GM19463 (cell line): ENCODE data around the gene PCBP3.
"Not testable (repeated sequence)": the region's sequence is repeated elsewhere in the genome, so short reads cannot be mapped to it uniquely, and the experiment has no call there.

ENCODE experiments used
- ATAC-seq: cut with Tn5 transposase; IDR thresholded peaks from one replicate; pipeline ENCODE4 v1.9.1; 2021; ENCODE audit warnings: mild to moderate bottlenecking, moderate library complexity; ENCODE audit not compliant: unreplicated experiment

PCBP3 gene

DNA sequence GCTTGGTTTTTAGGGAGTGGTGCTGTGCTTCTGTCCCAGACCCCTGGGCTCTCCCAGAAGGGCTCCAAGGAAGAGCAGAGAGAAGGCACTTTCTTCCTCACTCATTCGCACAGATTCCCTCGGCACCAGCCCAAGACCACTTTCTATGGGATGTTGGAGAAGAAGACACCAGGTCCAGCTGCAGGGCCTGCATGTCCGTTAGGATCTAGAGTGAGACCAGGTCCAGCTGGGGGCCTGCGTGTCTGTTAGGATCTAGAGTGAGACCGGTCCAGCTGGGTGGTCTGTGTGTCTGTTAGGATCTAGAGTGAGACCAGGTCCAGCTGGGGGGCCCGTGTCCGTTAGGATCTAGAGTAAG is 30.9 kb upstream of the PCBP3 start:
- ATAC-seq: not testable (repeated sequence)

DNA sequence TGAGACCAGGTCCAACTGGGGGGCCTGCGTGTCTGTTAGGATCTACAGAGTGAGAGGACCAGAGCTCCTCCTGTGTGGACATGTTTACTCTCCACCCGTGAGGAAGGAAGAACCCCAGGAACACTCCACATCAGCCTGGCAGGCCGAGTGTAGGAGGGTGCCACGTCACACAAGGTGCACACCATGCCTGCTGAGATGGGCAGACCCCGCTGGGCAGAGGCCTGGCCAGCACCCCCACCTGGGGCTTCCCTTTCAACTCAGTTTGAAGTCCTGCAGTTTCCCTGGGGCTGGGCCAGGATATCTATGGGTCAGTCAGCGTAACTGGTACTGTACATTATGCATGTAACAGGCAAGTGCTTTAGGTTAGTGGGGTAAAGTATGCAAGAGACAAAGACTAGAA is 30.1 kb upstream of the PCBP3 start:
- ATAC-seq: no peak

DNA sequence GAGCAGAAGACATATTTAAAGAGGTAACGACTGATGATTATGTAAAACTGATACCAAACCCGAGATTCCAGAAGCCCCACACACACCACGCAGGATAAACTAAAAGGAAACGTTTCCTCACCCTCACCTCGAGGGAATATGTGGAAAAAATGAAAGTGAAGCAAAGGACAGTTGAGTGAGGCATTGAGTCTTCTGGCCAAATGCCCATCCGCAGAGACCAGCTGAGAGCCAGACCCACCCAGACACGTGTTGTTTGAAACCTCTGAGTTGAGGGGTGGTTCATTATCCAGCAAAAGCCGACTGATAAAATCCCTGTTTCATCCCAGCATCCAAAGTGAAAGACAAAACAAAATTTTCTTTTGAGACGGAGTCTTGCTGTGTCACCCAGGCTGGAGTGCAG is 29.6 kb upstream of the PCBP3 start:
- ATAC-seq: no peak

DNA sequence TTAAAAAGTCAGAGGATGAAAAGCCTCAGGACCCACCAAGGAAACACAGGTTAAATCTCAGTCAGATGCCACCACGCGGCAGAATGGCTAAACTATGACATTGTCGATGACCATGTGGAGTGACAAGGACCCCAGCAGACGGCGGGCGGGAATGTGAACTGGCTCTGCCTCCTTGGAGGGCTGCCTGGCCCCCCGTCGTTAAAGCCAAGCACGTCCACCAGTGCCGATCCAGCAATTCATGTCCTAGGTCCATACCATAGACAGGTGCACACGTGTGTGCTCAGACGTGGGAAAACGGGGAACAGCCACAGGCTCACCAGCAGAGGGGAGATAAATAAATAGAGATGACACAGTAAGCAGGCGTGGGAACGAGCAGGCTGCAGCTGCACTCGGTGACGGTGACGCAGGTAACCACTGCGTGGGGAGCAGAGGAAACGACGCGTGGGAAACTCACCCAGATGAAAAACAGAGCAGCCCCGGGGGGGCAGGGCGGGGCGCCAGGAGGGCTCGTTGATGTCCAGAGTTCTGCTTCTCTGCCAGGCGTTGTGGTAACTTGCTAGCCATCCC is 28.3 kb upstream of the PCBP3 start:
- no peak for ATAC-seq

DNA sequence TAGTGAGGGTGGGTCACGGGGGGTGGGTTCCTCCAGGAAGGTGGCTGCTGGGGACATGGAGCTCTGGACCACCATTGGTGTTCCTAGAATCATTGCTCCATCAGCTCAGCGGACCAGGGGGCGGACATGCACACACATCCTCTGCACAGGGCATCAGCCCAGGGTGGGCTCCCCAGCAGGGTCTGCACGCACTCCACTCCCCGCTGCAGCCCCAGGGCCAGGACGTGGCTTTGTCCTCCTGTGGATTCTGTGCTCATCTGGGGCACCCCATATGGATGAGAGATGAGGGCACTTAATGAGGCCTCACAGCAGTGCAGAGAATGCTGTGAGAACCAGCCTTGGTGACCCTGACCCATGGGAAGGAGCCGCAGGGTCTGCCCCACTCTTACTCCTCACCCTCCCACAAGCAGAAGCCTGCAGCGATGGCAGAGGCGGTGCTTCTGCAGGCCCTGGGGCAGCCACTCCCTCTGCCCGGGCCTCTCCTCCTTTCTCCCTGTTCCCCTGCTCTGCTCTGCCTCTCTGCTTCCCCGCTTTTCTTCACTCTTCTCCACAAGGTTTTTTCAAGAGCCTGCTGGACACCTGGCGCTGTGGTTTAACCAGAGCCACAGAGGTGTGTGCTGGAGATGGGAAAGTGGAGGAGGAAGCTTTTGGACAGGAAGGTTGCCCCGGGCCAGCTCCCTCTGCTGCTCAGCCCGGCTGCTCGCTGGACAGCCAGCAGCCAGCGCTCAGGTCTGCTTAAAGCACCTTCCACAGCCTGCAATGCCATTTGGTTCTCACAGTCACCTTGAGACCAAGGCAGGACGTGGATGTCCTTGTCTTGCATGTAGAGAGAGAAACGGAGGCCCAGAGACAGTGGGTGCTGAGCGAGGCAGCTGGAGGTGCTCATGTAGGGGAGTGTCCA is 26.3 kb upstream of the PCBP3 start:
- no peak for ATAC-seq

DNA sequence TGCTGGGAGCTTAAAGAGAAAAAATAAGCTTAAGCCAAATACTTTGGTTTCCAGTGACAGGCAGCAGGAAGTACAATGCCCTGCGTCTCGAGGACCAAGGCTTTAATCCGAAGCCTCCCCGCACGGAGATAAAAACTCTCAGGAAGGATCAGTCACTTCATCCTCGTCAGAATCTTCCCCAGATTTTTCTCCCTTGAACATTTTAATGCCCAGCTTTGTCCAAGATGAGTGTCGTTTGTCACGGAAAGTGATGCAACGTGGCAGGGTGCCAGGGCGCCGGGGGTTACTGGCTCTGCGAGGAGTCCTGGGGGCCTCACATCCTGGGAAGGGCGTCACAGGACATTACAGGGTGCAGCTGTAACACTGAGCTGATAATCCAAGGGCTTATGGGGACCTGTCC is 25.2 kb upstream of the PCBP3 start:
- no peak for ATAC-seq

DNA sequence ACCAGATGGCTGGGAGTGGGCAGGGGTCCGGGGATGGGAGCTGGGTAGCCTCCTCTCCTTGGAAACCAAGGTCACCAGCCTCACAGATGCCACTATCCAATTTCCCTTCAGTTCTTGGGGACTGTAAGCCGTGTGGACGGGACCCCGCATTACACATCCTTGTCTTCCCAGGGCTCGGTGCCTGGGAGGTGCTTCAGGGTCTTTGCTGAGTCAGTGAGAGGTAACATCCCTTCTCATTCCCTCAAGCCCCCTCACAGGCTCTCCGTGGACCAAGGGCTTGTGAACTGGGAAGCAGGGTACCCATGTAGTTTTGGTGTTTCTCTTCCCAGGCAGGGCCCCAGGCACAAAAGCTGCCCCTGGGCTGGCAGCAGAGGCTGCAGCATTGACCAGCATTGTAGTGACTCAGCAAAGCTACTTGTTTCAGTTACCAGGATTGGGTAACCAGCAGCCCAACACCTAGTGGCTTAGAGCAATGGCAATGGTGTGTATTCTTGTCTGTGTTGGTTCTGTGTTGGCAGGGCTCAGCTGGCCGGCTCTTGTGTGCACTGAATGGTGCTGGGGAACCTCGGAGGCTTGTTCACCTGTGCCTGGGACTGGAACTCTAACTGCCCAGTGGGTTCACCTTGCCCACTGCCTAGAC is 24.6 kb upstream of the PCBP3 start:
- no peak for ATAC-seq

DNA sequence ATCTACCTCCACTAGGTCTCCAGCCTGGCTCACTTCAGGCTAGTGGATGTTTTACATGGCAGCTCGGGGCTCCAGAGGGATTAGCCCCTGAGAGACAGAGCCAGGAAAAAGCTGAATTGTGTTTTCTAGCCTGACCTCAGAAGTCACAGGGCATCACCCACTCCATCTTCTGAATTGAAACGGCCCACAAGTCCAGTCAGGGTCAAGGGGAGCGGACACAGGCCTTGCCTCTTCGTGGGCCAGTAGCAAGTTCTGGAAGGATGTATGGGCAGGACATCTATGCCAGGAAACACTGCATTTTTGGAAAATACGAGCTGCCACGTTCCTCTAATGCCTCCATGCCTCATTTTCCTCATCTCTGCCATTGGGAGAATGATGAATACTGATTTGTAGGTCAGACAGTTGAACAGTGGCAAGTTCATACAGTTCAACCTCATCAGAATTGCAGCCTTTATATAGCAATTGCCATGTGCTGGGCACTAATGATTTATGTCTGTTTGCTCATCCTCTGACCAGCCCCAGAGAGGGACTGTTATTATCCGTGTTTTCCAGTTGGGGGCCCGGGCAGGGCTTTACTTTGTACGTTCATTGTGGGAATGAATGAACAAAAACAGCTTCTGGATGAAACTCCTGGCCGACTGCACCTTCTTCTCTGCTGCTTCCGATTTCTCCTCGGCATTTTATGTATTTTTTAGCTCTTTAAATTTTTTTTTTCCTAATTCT is 23.2 kb upstream of the PCBP3 start:
- no peak for ATAC-seq

DNA sequence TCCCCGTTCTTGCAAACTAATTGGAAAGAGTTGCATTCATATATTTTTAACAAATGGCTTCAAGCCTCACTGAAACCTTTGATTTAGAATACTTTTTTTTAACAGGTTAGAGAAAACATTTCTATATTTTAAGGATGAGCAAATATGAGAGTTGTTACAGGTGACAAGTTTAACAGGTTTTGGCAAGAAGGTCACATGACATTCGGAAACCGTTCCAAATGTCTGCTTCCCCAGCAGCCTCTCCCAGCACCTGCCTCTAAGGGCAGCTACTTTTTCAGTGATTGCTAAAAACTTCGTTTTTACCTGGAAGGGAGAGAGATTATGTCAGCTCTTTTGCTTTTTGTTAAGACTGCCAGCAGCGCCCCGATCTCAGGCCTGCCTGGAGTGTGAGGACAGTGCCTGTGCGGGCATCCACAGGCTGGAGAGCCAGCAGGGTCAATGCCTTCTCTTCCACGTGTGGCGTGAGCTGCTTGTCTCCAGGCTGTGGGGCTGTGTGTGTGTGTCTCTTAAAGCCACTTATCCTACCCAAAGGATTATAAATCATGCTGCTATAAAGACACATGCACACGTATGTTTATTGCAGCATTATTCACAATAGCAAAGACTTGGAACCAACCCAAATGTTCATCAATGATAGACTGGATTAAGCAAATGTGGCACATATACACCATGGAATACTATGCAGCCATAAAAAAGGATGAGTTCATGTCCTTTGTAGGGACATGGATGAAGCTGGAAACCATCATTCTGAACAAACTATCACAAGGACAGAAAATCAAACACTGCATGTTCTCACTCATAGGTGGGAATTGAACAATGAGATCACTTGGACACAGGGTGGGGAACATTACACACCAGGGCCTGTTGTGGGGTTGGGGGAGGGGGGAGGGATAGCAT is 21.8 kb upstream of the PCBP3 start:
- ATAC-seq: not testable (repeated sequence)

DNA sequence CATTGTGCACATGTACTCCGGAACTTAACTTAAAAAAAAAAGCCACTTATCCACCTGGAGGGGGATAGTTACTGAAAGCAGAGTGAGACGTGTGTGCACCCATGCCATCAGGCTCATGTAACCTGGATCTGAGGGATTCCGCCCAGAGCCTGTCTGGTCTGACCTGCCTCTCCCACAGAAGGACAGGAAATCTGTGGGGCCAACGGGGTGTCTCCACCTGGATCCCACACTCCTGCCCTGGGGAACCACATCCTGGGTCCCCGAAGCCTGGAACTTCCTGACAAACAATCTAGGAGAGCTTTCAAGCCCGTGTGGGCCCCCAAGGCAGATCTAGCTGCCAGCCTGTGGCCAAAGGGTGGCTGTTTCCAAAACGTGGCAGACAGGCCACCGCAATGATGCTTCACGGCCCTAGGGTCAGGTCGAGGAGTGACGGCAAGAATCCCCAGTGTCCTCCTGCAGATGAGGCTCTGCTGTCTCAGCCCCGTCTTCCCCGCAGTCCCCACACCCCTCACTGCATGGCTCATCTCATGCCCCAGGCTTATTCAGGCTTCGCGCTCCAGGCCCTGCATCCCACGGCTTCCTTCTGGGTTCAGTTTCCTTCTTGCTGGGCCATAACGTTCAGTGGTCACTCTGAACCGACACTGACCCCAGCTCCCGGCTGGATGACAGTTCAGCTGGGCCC is 21.0 kb upstream of the PCBP3 start:
- no peak for ATAC-seq

DNA sequence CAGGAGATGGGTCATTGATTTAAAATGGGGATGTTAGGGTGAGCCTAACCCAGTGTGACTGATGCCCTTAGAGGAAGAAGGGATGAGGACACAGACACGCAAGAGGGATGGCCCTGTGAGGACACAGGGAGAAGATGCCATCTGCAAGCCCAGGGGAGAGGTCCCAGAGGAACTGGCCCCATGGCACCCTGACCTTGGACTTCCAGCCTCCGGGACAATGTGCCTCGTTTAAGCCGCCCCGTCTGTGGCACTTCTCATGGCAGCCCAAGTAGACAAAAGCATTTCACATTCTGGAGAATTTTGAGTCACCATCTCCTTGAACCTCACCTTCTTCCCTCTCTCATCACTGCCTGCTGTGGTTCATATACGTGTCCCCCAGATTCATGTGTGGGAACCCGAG is 20.1 kb upstream of the PCBP3 start:
- no peak for ATAC-seq

DNA sequence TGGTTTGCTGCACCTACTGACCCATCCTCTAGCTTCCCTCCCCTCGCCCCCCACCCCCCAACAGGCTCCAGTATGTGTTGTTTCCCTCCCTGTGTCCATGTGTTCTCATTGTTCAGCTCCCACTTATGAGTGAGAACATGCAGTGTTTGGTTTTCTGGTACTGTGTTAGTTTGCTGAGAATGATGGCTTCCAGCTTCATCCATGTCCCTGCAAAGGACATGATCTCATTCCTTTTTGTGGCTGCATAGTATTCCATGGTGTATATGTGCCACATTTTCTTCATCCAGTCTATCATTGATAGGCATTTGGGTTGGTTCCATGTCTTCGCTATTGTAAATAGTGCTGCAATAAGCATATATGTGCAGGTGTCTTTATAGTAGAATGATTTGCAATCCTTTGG is 17.4 kb upstream of the PCBP3 start:
- ATAC-seq: not testable (repeated sequence)

DNA sequence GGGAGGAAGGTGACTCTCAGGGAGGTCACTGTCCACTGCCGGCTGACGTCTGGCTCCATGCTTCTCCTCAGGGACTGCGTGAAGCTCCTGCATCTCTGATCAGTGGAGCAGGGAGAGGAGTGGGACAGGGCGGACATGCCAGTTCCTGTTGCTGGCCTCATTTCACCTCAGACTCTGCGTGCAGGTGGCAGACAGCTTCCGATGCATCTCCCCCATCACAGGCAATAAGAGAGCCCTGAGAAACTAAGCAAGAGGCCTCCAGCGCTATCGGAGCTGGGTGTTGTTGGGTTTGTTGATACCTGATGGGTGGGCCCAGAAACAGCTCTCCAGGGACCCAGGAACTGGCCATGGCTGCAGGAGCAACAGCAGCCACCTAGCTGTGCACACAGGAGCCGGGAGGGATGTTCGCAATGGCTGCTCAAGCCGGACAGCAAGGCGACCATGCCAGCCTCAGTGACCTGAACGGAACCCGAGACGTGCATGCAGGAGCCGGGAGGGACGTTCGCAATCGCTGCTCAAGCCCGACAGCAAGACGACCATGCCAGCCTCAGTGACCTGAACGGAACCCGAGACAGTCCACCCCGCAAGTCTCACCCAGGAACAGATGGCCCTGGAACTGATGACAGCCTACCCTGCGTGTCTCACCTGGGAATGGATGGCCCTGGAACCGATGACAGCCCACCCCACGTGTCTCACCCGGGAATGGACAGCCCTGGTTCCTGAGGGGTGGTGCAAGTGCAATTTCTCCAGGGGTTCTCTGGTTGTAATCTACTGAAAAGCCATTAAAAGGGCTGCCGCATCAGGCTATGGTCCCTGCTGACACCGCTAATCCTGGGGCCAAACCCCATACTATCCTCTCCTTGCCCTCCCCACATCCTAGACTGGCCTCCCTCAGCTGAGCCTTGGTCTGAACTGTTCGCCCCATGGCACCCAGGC is 14.2 kb upstream of the PCBP3 start:
- no peak for ATAC-seq

DNA sequence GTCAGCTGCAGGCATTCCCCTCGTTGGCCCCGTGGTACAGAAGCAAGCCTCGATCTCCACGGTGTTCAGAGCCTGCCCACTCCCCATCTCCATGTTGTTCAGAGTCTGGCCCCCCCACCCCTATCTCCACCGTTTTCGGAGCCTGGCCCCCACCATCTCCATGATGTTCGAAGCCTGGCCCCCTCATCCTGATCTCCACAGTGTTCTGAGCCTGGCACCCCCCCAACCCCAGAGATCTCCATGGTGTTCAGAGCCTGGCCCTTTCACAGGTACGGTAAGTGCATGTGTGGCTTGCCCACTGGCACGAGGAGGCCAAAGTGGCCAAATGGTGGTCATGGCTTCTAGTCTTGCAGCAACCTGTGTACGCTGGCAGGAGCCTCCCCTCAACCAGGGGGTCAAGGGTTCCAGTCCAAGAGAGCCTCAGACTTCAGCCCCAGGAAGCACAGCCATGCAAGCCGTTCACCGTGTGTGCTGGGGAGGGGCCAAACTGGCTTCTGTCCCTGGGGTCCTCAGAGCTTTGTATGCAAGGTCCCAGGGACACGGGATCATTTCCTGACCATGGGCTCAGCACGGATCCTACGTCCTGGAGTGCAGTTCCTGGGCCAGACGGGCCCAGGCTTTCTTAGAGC is 13.3 kb upstream of the PCBP3 start:
- no peak for ATAC-seq

DNA sequence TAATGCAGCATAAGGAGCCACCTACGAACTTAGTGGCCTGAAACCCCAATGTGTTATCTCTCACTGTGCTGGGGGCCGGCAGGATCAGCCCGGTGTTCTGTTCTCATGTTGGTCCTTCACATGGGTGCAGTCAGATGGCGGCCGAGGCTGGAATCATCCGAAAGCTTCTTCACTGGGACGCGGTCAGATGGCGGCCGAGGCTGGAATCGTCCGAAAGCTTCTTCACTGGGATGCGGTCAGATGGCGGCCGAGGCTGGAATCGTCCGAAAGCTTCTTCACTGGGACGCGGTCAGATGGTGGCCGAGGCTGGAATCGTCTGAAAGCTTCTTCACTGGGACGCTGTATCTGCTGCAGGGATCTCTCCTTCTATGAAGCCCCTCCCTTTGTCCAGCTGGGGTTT is 12.6 kb upstream of the PCBP3 start:
- ATAC-seq: no peak

DNA sequence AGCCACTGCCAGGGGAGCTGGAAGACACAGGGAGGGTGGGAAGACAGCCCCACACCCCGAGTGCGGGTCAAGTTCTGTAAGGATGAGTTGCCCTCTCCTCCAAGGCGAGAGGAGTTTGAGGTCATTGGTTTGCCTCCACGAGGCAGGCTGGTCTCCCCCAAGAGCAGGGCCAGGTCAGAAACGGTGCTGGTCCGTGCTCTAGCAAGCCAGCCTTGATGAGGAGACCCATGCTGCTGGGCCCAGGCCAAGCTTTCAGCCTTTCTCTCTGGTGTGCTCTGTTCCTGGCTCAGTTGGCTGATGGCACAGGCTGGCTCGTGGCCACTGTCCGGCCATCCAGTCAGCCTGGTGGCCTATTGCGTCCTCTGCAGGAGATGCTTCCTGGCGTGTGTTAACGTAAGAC is 12.0 kb upstream of the PCBP3 start:
- no peak for ATAC-seq

DNA sequence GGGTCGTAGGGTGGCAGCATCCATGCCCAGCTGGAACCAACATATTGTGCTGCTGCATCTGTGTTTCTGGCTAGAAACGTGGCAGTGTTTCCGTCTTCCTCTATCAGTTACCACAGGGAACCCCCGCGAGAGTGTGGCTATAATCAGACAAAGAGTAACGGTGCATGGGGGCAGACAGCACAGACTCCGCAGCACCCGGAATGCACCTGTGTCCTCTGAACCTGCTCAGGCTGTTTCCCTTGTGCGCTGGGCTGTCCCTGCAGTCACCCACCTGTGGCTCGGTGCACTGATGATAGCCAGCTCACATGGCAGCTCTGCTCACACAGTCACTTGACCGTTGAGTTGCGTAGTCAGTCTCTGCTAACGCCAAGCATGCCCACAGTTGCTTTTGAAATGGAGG is 11.4 kb upstream of the PCBP3 start:
- no peak for ATAC-seq

DNA sequence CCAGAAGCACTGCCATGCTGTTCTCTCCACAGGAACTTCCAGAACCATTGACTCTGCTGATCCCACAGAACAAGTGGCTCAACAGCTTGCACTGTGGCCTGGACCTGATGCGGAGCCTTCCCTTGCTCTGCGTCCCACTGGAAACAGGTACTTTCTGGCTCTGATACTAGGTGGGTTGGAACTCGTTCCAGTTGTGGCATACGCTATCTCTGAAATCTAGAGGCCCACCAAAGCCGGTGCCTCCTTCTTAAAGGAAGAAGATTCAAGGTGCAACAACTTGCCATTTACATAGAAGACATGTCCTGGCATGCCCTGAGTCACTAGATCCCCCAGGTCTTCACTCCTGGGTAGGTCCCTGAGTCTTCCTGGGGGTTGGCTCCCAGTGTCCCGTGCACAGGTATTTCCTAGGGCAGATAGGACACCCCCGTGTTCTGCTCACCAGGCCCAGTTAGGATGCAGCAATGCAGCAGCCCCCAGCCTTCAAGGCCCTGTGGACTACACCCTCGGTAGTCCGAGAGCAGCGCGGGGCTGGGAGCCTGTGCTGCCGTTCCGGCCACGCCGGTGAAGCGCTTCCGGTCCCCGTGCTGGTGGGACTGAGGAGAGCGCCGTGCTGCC is 10.8 kb upstream of the PCBP3 start:
- ATAC-seq: no peak
